HepG2 (cell line): ENCODE results near the gene OSTF1. TPM values are rescaled to one million over a fixed set of nuclear protein-coding genes. Genes with fewer than 3 reads are reported as not detected.

Source experiments
- GABPB1 ChIP-seq: IDR thresholded peaks from 2 replicates; pipeline ENCODE4 v1.6.1; 2016; ENCODE audit warnings: mild to moderate bottlenecking, missing genetic modification reagents, moderate library complexity, missing compliant biosample characterization
- SRSF4 ChIP-seq: fragments of 200-400 bp; formaldehyde crosslinking; IDR thresholded peaks from one replicate; pipeline ENCODE4 v1.6.1; 2018; ENCODE audit warnings: mild to moderate bottlenecking, low read depth, low read length, moderate library complexity; ENCODE audit not compliant: poor library complexity, severe bottlenecking
- polyA plus RNA-seq, 8 experiments: library from polyadenylated mRNA; depleted of rRNA in 3 of 8; stranded (reverse) in 7 of 8; unstranded in 1 of 8; fragments of >200 nt; fragmentation: Illumina TruSeq in 4 of 8; extraction: Trizol in 4 of 8; gene quantifications; 2 replicates each; pipeline versions ENCODE4 v1.2.1 to v1.2.3, GENCODE V29; 2011 to 2016; ENCODE audit warnings: low read depth in 4 of 8, missing spikeins in 1 of 8, mixed read lengths in 1 of 8; ENCODE audit not compliant: insufficient read depth in 1 of 8
- total RNA-seq, 5 experiments: library from RNA; depleted of rRNA; stranded (reverse); fragments of >200 nt; fragmentation: Illumina TruSeq; extraction: Trizol; gene quantifications; 2 replicates each; pipeline ENCODE4 v1.2.3, GENCODE V29; 2016; ENCODE audit warnings: low read depth in 1 of 5
- TF ChIP-seq, protein P1 (sequence below), 2 experiments: fragments of 450-650 bp in 1 of 2; sonication (generic) in 1 of 2; formaldehyde crosslinking in 1 of 2; IDR thresholded peaks; 2 replicates each; pipeline versions ENCODE4 v1.6.1 to v1.8.0; 2016 to 2022; ENCODE audit warnings: antibody characterized with exemption in 1 of 2, mild to moderate bottlenecking in 1 of 2, missing genetic modification reagents in 1 of 2
- TF ChIP-seq, protein P2 (sequence below): sonication (generic); formaldehyde crosslinking; IDR thresholded peaks from 2 replicates; pipeline ENCODE4 v1.4.0; 2020; ENCODE audit warnings: missing genetic modification reagents

The OSTF1 gene
- total and polyA plus RNA-seq, 2 of the 13 experiments (the other 11 are each of a cell fraction or from before 2014, with no cell fraction given), result 16.8 to 39.0 TPM

GRCh38 chr9:75039009-75039408 is 49.3 kb upstream of the OSTF1 start (continued):
- TF ChIP-seq, protein P1, sequence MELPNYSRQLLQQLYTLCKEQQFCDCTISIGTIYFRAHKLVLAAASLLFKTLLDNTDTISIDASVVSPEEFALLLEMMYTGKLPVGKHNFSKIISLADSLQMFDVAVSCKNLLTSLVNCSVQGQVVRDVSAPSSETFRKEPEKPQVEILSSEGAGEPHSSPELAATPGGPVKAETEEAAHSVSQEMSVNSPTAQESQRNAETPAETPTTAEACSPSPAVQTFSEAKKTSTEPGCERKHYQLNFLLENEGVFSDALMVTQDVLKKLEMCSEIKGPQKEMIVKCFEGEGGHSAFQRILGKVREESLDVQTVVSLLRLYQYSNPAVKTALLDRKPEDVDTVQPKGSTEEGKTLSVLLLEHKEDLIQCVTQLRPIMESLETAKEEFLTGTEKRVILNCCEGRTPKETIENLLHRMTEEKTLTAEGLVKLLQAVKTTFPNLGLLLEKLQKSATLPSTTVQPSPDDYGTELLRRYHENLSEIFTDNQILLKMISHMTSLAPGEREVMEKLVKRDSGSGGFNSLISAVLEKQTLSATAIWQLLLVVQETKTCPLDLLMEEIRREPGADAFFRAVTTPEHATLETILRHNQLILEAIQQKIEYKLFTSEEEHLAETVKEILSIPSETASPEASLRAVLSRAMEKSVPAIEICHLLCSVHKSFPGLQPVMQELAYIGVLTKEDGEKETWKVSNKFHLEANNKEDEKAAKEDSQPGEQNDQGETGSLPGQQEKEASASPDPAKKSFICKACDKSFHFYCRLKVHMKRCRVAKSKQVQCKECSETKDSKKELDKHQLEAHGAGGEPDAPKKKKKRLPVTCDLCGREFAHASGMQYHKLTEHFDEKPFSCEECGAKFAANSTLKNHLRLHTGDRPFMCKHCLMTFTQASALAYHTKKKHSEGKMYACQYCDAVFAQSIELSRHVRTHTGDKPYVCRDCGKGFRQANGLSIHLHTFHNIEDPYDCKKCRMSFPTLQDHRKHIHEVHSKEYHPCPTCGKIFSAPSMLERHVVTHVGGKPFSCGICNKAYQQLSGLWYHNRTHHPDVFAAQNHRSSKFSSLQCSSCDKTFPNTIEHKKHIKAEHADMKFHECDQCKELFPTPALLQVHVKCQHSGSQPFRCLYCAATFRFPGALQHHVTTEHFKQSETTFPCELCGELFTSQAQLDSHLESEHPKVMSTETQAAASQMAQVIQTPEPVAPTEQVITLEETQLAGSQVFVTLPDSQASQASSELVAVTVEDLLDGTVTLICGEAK (IDR thresholded peaks at IDR 0.05), result no peak
- TF ChIP-seq, protein P1 (CRISPR knock-in tag; IDR thresholded peaks at IDR 0.05), result no peak
- TF ChIP-seq SRSF4, result no peak
- TF ChIP-seq, protein P2, sequence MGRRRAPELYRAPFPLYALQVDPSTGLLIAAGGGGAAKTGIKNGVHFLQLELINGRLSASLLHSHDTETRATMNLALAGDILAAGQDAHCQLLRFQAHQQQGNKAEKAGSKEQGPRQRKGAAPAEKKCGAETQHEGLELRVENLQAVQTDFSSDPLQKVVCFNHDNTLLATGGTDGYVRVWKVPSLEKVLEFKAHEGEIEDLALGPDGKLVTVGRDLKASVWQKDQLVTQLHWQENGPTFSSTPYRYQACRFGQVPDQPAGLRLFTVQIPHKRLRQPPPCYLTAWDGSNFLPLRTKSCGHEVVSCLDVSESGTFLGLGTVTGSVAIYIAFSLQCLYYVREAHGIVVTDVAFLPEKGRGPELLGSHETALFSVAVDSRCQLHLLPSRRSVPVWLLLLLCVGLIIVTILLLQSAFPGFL (CRISPR knock-in tag), result no peak
- TF ChIP-seq GABPB1, result no peak
